ENCODE results near the gene SLC25A51. TPM values are rescaled to one million over a fixed set of nuclear protein-coding genes. Genes with fewer than 3 reads are reported as not detected.

The SLC25A51 gene
- total and polyA plus RNA-seq, 2 donors (not counting 3 experiments of a cell fraction or from before 2014, with no cell fraction given) = 15.4 to 36.2 TPM

- H3K9me3 ChIP-seq (replicated peaks; ENCODE audit: control insufficient read depth, insufficient read depth, low read length) = no peaks in the 10 kb centered on the region
- H3K4me3 ChIP-seq (replicated peaks in 1 of 3; ENCODE audit: insufficient read depth in 1 of 3, low read depth in 1 of 3, low read length in 3 of 3) = no peak overlapping the region
- no peak overlapping the region for H3K9ac ChIP-seq (replicated peaks; ENCODE audit: extremely low read depth, insufficient read depth, low read length)
- no peaks in the 10 kb centered on the region for H3K27me3 ChIP-seq (ENCODE audit: control insufficient read depth in 2 of 2, insufficient read depth in 2 of 2, low read length in 2 of 2)
- H3K4me1 ChIP-seq (ENCODE audit: control insufficient read depth, extremely low read depth, insufficient read depth, low read length) = peaks cover 17% of the 10 kb centered on the region
- no peak overlapping the region for H3K4me2 ChIP-seq (ENCODE audit: insufficient read depth, low read length)
- CTCF ChIA-PET = interaction anchor here (2.1 kb wide), 1 partner anchor 31 kb away, joined by 12 read pairs; no protein-coding TSS in a partner anchor
- TF ChIP-seq MYC (IDR thresholded peaks at IDR 0.05; ENCODE audit: low read depth, low read length) (no peak), CTCF (IDR thresholded peaks at IDR 0.05; ENCODE audit: extremely low read depth in 1 of 2, insufficient read depth in 1 of 2, low read depth in 1 of 2, low read length in 2 of 2) (no peak)
- no TSS peak for BruUV-seq (replicated peaks)
- POLR2A ChIA-PET = no interaction called here
- dilution Hi-C loops (cut with MboI; ENCODE audit: extremely low pct_ligation_motif_present, low sequenced_read_pairs) (no loop called here), intact Hi-C loops (cut with micrococcal nuclease) (no loop called here)
- H3K36me3 ChIP-seq (ENCODE audit: control insufficient read depth in 2 of 2, extremely low read depth in 1 of 2, insufficient read depth in 2 of 2, low read length in 2 of 2) = peaks cover 0 to 19% of the 10 kb centered on the region in 2 experiments
- no peaks in the 10 kb centered on the region for H4K20me1 ChIP-seq (replicated peaks; ENCODE audit: control insufficient read depth, extremely low read depth, insufficient read depth, low read length)
- FAIRE-seq (no peak), DNase-seq (ENCODE audit: low read depth, low spot score) (no peak)
- H3K9me1 ChIP-seq (replicated peaks; ENCODE audit: control insufficient read depth, extremely low read depth, insufficient read depth, low read length) = no peaks in the 10 kb centered on the region
- H3K27ac ChIP-seq (ENCODE audit: insufficient read depth, low read depth, low read length) = no peak overlapping the region
- no peaks in the 10 kb centered on the region for H3K79me2 ChIP-seq (ENCODE audit: control insufficient read depth, insufficient read depth, low read length)
- H2AFZ ChIP-seq (ENCODE audit: low read depth, low read length) = no peak overlapping the region
These were observed 40.9 kb upstream of the SLC25A51 start for GRCh38 chr9:37944671-37945481.

GRCh38 chr9:37944266-37944650, 40.3 kb upstream of the SLC25A51 start:
- no TSS peak for BruUV-seq (replicated peaks)
- Histone ChIP-seq H3K9ac (replicated peaks; ENCODE audit: extremely low read depth, insufficient read depth, low read length) (no peak overlapping the region), H3K9me1 (replicated peaks; ENCODE audit: control insufficient read depth, extremely low read depth, insufficient read depth, low read length) (no peaks in the 10 kb centered on the region), H3K79me2 (ENCODE audit: control insufficient read depth, insufficient read depth, low read length) (no peaks in the 10 kb centered on the region), H3K27ac (ENCODE audit: insufficient read depth, low read depth, low read length) (no peak overlapping the region), H2AFZ (ENCODE audit: low read depth, low read length) (no peak overlapping the region), H3K27me3 (ENCODE audit: control insufficient read depth in 2 of 2, insufficient read depth in 2 of 2, low read length in 2 of 2) (no peaks in the 10 kb centered on the region), H3K4me2 (ENCODE audit: insufficient read depth, low read length) (no peak overlapping the region), H3K4me3 (replicated peaks in 1 of 3; ENCODE audit: insufficient read depth in 1 of 3, low read depth in 1 of 3, low read length in 3 of 3) (no peak overlapping the region), H3K9me3 (replicated peaks; ENCODE audit: control insufficient read depth, insufficient read depth, low read length) (no peaks in the 10 kb centered on the region), H4K20me1 (replicated peaks; ENCODE audit: control insufficient read depth, extremely low read depth, insufficient read depth, low read length) (no peaks in the 10 kb centered on the region), H3K36me3 (ENCODE audit: control insufficient read depth in 2 of 2, extremely low read depth in 1 of 2, insufficient read depth in 2 of 2, low read length in 2 of 2) (peaks cover 0 to 19% of the 10 kb centered on the region in 2 experiments), H3K4me1 (ENCODE audit: control insufficient read depth, extremely low read depth, insufficient read depth, low read length) (peaks cover 22% of the 10 kb centered on the region)
- intact Hi-C loops (cut with micrococcal nuclease) (no loop called here), dilution Hi-C loops (cut with MboI; ENCODE audit: extremely low pct_ligation_motif_present, low sequenced_read_pairs) (no loop called here)
- TF ChIP-seq MYC (IDR thresholded peaks at IDR 0.05; ENCODE audit: low read depth, low read length) = no peak
- no peak for TF ChIP-seq POLR2A (IDR thresholded peaks at IDR 0.05; ENCODE audit: low read depth, low read length)
- TF ChIP-seq FOS (IDR thresholded peaks at IDR 0.05; ENCODE audit: borderline replicate concordance, insufficient read depth, low read length) = no peak
- TF ChIP-seq EZH2 (IDR thresholded peaks at IDR 0.05; ENCODE audit: borderline replicate concordance, low read depth, low read length, severe bottlenecking) = no peak
- no peak for TF ChIP-seq JUN (IDR thresholded peaks at IDR 0.05; ENCODE audit: borderline replicate concordance, insufficient read depth, insufficient read length, low read depth)
- TF ChIP-seq POLR2AphosphoS5 (IDR thresholded peaks at IDR 0.05; ENCODE audit: insufficient read depth, low read depth, low read length) = no peak
- no peak for TF ChIP-seq GATA2 (IDR thresholded peaks at IDR 0.05; ENCODE audit: insufficient read depth, insufficient read length, low read depth, low read length)
- TF ChIP-seq CTCF (IDR thresholded peaks at IDR 0.05; ENCODE audit: extremely low read depth in 1 of 2, insufficient read depth in 1 of 2, low read depth in 1 of 2, low read length in 2 of 2) = no peak
- TF ChIP-seq MAX (IDR thresholded peaks at IDR 0.05; ENCODE audit: insufficient read depth, insufficient read length) = no peak
- FAIRE-seq (no peak), DNase-seq (ENCODE audit: low read depth, low spot score) (no peak)
- CTCF ChIA-PET = interaction anchor here (1.8 to 2.1 kb wide), 3 partner anchors 15 to 124 kb away, joined by 6 to 12 read pairs (median 6); partner anchors contain the start of gene SHB
- POLR2A ChIA-PET = interaction anchor here (1.0 kb wide), 1 partner anchor 23 kb away, joined by 3 read pairs; no protein-coding TSS in a partner anchor
